ENCODE data around the gene SLC25A43.

DNA sequence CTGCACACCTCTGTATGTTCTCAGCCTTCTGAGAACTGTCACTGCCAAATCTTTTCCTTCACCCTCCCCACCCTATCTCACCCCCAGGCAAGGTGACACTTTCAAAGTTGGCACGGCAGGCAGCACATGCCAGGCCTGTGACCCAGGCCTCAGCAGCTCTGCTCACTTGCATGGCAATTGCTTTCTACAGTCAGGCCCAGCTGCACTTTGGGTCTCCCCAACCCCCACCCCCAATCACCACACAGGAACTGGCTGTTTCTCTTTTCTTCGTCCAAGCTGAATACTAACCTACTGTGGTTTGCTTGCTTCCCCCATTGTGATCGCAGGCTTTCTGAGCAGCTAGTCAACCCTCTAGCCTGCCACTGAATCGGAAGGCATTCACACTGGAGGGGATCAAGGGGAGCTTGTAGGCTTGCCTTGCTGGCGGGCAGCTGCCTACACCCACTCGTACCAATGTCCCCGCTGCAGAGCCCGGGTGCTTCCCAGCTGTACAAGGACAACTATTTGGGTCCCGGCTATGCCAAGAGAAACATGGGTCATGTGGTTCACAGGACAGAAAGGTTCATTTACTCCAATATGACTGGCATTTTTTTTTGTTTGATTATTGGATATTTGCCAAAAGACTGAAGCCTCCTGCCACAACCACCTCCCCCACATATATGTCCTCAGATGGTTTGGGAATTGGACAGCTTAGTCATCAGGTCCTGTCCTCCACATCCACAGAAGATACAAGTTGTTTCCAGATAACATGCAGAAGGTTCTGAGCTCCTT, 28.1 kb downstream of the SLC25A43 start:
- TF ChIP-seq, protein P1, sequence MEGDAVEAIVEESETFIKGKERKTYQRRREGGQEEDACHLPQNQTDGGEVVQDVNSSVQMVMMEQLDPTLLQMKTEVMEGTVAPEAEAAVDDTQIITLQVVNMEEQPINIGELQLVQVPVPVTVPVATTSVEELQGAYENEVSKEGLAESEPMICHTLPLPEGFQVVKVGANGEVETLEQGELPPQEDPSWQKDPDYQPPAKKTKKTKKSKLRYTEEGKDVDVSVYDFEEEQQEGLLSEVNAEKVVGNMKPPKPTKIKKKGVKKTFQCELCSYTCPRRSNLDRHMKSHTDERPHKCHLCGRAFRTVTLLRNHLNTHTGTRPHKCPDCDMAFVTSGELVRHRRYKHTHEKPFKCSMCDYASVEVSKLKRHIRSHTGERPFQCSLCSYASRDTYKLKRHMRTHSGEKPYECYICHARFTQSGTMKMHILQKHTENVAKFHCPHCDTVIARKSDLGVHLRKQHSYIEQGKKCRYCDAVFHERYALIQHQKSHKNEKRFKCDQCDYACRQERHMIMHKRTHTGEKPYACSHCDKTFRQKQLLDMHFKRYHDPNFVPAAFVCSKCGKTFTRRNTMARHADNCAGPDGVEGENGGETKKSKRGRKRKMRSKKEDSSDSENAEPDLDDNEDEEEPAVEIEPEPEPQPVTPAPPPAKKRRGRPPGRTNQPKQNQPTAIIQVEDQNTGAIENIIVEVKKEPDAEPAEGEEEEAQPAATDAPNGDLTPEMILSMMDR (IDR thresholded peaks at IDR 0.05): no peak
- no peak for TF ChIP-seq ZFP36 (IDR thresholded peaks at IDR 0.05; ENCODE audit: borderline replicate concordance, partially characterized antibody)
- TF ChIP-seq EP300 (IDR thresholded peaks at IDR 0.05): no peak
- no peak for TF ChIP-seq RFX5 (IDR thresholded peaks at IDR 0.05)
- TF ChIP-seq RCOR1 (IDR thresholded peaks at IDR 0.05; ENCODE audit: low read depth, low read length): no peak
- TF ChIP-seq, protein P2, sequence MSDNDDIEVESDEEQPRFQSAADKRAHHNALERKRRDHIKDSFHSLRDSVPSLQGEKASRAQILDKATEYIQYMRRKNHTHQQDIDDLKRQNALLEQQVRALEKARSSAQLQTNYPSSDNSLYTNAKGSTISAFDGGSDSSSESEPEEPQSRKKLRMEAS (IDR thresholded peaks at IDR 0.05): no peak
- TF ChIP-seq ZC3H11A (IDR thresholded peaks at IDR 0.05): no peak
- no peak for TF ChIP-seq SMC3 (IDR thresholded peaks at IDR 0.05)
- TF ChIP-seq JUN (IDR thresholded peaks at IDR 0.05): no peak
- TF ChIP-seq, protein P3, sequence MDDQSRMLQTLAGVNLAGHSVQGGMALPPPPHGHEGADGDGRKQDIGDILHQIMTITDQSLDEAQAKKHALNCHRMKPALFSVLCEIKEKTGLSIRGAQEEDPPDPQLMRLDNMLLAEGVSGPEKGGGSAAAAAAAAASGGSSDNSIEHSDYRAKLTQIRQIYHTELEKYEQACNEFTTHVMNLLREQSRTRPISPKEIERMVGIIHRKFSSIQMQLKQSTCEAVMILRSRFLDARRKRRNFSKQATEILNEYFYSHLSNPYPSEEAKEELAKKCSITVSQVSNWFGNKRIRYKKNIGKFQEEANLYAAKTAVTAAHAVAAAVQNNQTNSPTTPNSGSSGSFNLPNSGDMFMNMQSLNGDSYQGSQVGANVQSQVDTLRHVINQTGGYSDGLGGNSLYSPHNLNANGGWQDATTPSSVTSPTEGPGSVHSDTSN (IDR thresholded peaks at IDR 0.05): no peak
- TF ChIP-seq, protein P4, sequence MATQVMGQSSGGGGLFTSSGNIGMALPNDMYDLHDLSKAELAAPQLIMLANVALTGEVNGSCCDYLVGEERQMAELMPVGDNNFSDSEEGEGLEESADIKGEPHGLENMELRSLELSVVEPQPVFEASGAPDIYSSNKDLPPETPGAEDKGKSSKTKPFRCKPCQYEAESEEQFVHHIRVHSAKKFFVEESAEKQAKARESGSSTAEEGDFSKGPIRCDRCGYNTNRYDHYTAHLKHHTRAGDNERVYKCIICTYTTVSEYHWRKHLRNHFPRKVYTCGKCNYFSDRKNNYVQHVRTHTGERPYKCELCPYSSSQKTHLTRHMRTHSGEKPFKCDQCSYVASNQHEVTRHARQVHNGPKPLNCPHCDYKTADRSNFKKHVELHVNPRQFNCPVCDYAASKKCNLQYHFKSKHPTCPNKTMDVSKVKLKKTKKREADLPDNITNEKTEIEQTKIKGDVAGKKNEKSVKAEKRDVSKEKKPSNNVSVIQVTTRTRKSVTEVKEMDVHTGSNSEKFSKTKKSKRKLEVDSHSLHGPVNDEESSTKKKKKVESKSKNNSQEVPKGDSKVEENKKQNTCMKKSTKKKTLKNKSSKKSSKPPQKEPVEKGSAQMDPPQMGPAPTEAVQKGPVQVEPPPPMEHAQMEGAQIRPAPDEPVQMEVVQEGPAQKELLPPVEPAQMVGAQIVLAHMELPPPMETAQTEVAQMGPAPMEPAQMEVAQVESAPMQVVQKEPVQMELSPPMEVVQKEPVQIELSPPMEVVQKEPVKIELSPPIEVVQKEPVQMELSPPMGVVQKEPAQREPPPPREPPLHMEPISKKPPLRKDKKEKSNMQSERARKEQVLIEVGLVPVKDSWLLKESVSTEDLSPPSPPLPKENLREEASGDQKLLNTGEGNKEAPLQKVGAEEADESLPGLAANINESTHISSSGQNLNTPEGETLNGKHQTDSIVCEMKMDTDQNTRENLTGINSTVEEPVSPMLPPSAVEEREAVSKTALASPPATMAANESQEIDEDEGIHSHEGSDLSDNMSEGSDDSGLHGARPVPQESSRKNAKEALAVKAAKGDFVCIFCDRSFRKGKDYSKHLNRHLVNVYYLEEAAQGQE (IDR thresholded peaks at IDR 0.05): no peak
- no peak for TF ChIP-seq POLR2A (IDR thresholded peaks at IDR 0.05; ENCODE audit: low read length)
- no peak for TF ChIP-seq ZNF302 (CRISPR knock-in tag; IDR thresholded peaks at IDR 0.05)
- TF ChIP-seq JUNB (IDR thresholded peaks at IDR 0.05): no peak
